Right lobe of liver (tissue), 6 donors: Measurements from ENCODE around the gene COL1A1. TPM values are rescaled to one million over a fixed set of nuclear protein-coding genes. Genes with fewer than 3 reads are reported as not detected.

Experiments used
- ATAC-seq, 4 donors: fragments of 200-7000 bp; cut with Tn5 transposase; one replicate each; pipeline ENCODE4 v1.9.1; 2020; ENCODE audit warnings: mild to moderate bottlenecking in 4 of 4, moderate library complexity in 4 of 4
- DNase-seq, 3 donors: peaks; one replicate each; pipeline ENCODE4 v3.0.0-alpha.2; 2020
- H3K27ac ChIP-seq, 3 donors: fragments of 200-600 bp; one replicate each; pipeline ENCODE4 v1.8.0; 2022
- H3K27me3 ChIP-seq, 2 donors: fragments of 200-600 bp; one replicate each; pipeline ENCODE4 v1.8.0; 2022
- H3K36me3 ChIP-seq, 4 donors: fragments of 200-600 bp; sonication (generic) in 1 of 4; one replicate each; pipeline versions ENCODE4 v1.5.1 to v1.8.0; 2017 to 2022; ENCODE audit warnings: control low read depth in 1 of 4
- H3K4me1 ChIP-seq, 4 donors: fragments of 200-600 bp; sonication (generic) in 1 of 4; one replicate each; pipeline versions ENCODE4 v1.5.1 to v1.8.0; 2017 to 2022; ENCODE audit warnings: control low read depth in 1 of 4
- H3K4me3 ChIP-seq, 3 donors: fragments of 200-600 bp; one replicate each; pipeline ENCODE4 v1.8.0; 2022
- H3K9me3 ChIP-seq, 4 donors: fragments of 200-600 bp; sonication (generic) in 1 of 4; one replicate each; pipeline versions ENCODE4 v1.5.1 to v1.8.0; 2017 to 2022; ENCODE audit warnings: control low read depth in 1 of 4
- POLR2A ChIP-seq: fragments of 450-650 bp; IDR thresholded peaks from one replicate; pipeline ENCODE4 v1.6.1; 2017; ENCODE audit warnings: antibody characterized with exemption, mild to moderate bottlenecking
- WGBS: methylation state at CpG from one replicate; pipeline ENCODE4 v1.1.6; 2018; ENCODE audit warnings: low coverage, low lambda C conversion rate; ENCODE audit not compliant: insufficient coverage; ENCODE audit errors: missing lambda C conversion rate; 5-methylcytosine and 5-hydroxymethylcytosine counted together
- intact Hi-C, 2 donors: fragments of 100-400 bp; cut with DNase I; formaldehyde crosslinking; loops; one replicate each; pipeline versions ENCODE4 v1.11.2 to v1.14.1; 2022
- total RNA-seq, 6 experiments: library from RNA; depleted of rRNA in 2 of 6; stranded (reverse); fragments of >200 nt in 2 of 6; fragmentation: NEBNext Ultra II Directional in 3 of 6; extraction: Animal tissue kit (Norgen Biotek cat#: 25700) in 3 of 6; gene quantifications; one replicate each; pipeline versions ENCODE4 v1.1.0 to v1.2.4, GENCODE V29; 2016 to 2023
- TF ChIP-seq, protein P1 (sequence below), 4 donors: fragments of 200-600 bp in 3 of 4; fragments of 450-650 bp in 1 of 4; IDR thresholded peaks; one replicate each; pipeline versions ENCODE4 v1.5.1 to v1.8.0; 2016 to 2022; ENCODE audit warnings: antibody characterized with exemption in 4 of 4, mild to moderate bottlenecking in 2 of 4
- donor health status: DM: no; HTN: yes; CAD: no.
- donor health status: DM: no; HTN: no; CAD: no.
- donor health status: DM: no; HTN: no; CAD: no.
- donor health status: DM: no; HTN: yes; CAD: no.
- donor health status: DM: no; HTN: yes; CAD: no.

Gene COL1A1
- total RNA-seq, 6 experiments from 2014 or later = 9.3 to 109 (median 34.7) TPM

DNA sequence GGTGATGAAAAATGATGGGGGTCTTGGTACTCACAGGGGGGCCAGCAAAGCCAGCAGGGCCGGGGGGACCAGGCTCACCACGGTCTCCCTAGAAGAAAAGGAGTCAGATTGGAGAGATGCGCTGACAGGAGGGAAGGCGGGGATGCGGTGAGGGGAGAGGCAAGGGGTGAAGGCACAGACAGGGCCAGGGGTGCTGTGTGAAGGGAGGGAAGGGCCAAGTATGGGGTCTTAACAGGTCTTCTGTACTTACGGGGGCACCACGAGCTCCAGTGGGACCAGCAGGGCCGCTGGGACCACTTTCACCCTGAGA, 11.2 kb downstream of the COL1A1 start:
- Histone ChIP-seq H3K27ac (no peak overlapping the region), H3K27me3 (no peaks in the 10 kb centered on the region), H3K4me3 (no peak overlapping the region), H3K36me3 (no peaks in the 10 kb centered on the region), H3K4me1 (no peaks in the 10 kb centered on the region), H3K9me3 (no peaks in the 10 kb centered on the region)
- intact Hi-C loops = no loop called here
- ATAC-seq (no peak), DNase-seq (no peak)
- no peak for TF ChIP-seq POLR2A
- TF ChIP-seq, protein P1, sequence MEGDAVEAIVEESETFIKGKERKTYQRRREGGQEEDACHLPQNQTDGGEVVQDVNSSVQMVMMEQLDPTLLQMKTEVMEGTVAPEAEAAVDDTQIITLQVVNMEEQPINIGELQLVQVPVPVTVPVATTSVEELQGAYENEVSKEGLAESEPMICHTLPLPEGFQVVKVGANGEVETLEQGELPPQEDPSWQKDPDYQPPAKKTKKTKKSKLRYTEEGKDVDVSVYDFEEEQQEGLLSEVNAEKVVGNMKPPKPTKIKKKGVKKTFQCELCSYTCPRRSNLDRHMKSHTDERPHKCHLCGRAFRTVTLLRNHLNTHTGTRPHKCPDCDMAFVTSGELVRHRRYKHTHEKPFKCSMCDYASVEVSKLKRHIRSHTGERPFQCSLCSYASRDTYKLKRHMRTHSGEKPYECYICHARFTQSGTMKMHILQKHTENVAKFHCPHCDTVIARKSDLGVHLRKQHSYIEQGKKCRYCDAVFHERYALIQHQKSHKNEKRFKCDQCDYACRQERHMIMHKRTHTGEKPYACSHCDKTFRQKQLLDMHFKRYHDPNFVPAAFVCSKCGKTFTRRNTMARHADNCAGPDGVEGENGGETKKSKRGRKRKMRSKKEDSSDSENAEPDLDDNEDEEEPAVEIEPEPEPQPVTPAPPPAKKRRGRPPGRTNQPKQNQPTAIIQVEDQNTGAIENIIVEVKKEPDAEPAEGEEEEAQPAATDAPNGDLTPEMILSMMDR (IDR thresholded peaks at IDR 0.05) = no peak
- WGBS = 74% methylated on average over 3 of the region's 8 CpGs

DNA sequence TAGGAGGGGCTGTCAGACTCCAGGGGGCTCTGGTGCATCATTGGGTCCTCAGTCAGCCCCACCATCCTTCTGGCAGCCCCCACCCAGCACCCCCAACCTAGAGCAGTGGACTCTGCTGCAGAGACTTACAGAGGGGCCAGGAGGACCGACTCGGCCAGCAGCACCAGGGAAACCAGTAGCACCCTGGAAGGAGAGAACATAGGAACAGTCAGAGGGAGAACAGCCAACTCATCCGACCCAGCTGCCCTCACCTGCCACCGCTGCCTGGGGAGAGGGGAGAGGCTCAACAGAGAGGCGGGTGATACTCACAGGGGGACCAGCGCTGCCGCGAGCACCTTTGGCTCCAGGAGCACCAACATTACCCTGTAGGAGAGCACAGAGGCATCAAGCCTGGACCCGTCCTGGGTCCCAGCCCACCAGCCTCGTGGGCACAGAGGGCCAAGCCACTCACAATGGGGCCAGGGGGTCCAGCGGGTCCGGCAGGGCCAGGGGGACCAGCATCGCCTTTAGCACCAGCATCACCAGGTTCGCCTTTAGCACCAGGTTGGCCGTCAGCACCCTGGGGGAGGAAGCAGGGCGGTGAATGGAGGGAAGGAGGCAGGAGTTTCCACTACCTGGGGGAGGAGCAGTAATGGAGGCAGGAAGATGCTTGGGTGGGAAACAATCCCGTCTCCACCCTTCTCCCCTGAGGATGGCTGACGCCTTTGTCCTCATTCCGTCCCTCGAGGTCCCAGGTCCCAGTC, 11.7 kb downstream of the COL1A1 start:
- Histone ChIP-seq H3K27ac (no peak overlapping the region), H3K9me3 (no peaks in the 10 kb centered on the region), H3K4me1 (no peaks in the 10 kb centered on the region), H3K36me3 (no peaks in the 10 kb centered on the region), H3K4me3 (no peak overlapping the region), H3K27me3 (no peaks in the 10 kb centered on the region)
- no peak for ATAC-seq
- intact Hi-C loops = no loop called here
- no peak for TF ChIP-seq POLR2A
- TF ChIP-seq, protein P1 (IDR thresholded peaks at IDR 0.05) = no peak
- DNase-seq = no peak
- 39% methylated on average over 4 of the region's 20 CpGs for WGBS

DNA sequence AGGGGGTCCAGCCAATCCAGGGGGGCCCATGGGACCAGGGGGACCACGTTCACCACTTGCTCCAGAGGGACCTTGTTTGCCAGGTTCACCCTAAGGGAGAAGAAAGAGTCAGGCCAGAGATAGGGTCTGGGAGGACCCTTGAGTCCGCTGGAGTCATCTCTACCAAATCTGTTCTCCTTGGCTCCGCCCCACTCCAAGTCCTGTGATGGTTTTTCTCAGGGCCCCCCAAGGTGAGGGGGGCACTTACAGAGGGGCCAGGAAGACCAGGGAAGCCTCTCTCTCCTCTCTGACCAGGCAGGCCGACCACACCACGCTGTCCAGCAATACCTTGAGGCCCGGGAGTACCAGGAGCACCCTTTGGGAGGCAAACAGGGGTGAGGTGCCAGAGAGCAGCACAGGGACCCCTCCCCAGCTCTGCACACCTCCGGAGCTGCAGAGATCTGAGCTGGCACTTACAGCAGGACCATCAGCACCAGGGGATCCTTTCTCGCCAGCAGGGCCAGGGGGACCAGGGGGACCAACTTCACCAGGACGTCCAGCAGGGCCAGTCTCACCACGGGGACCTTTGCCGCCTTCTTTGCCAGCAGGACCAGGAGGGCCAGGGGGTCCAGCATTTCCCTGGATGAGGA, 12.4 kb downstream of the COL1A1 start:
- no CpG with 5 or more reads among the region's 11 CpGs for WGBS
- ATAC-seq (no peak), DNase-seq (no peak)
- Histone ChIP-seq H3K27ac (no peak overlapping the region), H3K9me3 (no peaks in the 10 kb centered on the region), H3K4me1 (no peaks in the 10 kb centered on the region), H3K4me3 (no peak overlapping the region), H3K36me3 (no peaks in the 10 kb centered on the region), H3K27me3 (no peaks in the 10 kb centered on the region)
- intact Hi-C loops = no loop called here
- TF ChIP-seq, protein P1 (IDR thresholded peaks at IDR 0.05) = no peak
- TF ChIP-seq POLR2A = no peak

DNA sequence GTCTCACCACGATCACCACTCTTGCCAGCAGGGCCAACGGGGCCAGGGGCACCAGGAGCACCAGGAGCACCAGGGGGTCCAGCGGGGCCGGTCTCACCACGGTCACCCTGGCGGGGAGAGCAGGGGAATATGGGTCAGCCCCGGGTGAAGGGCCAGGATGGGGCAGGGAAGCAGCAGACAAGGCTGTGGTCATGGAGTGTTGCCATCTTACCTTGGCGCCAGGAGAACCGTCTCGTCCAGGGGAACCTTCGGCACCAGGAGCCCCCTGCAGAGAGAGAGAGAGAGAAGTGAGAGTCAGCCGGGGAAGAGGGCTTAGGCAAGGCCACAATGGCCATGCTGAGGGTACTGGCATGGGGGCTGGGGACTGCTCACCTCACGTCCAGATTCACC, 12.9 kb downstream of the COL1A1 start:
- no peak for TF ChIP-seq POLR2A
- TF ChIP-seq, protein P1 (IDR thresholded peaks at IDR 0.05) = no peak

More for the DNA sequence above, 12.9 kb downstream of the COL1A1 start:
- H3K4me1 ChIP-seq = no peaks in the 10 kb centered on the region
- DNase-seq (no peak), ATAC-seq (no peak)
- WGBS = 57% methylated on average over 5 of the region's 13 CpGs
- no peak overlapping the region for H3K4me3 ChIP-seq
- H3K27me3 ChIP-seq = no peaks in the 10 kb centered on the region
- no peaks in the 10 kb centered on the region for H3K9me3 ChIP-seq
- no peaks in the 10 kb centered on the region for H3K36me3 ChIP-seq
- intact Hi-C loops = no loop called here
- H3K27ac ChIP-seq = no peak overlapping the region
